Large intestine (tissue), 3 donors: ENCODE results near the gene CDK3. TPM values are rescaled to one million over a fixed set of nuclear protein-coding genes. Genes with fewer than 3 reads are reported as not detected.

ENCODE experiments used
- DNase-seq, 2 donors: peaks; one replicate each; pipeline versions ENCODE4 v3.0.0 to v3.0.0-alpha.2; 2013
- H3K27ac ChIP-seq: one replicate; pipeline ENCODE4 v1.5.1; 2013; ENCODE audit warnings: low read length
- H3K27me3 ChIP-seq: 2 replicates; pipeline ENCODE4 v1.6.1; 2013; ENCODE audit warnings: low read length; ENCODE audit not compliant: control insufficient read depth, insufficient read depth
- H3K36me3 ChIP-seq: 2 replicates; pipeline ENCODE4 v1.6.1; 2013; ENCODE audit warnings: low read length; ENCODE audit not compliant: control insufficient read depth, insufficient read depth
- H3K4me1 ChIP-seq: one replicate; pipeline ENCODE4 v1.6.1; 2013; ENCODE audit warnings: low read length; ENCODE audit not compliant: control insufficient read depth, insufficient read depth
- H3K4me3 ChIP-seq: one replicate; pipeline ENCODE4 v1.5.1; 2013; ENCODE audit warnings: low read length
- H3K9me3 ChIP-seq: one replicate; pipeline ENCODE4 v1.6.1; 2013; ENCODE audit warnings: mild to moderate bottlenecking, low read depth, low read length, moderate library complexity; ENCODE audit not compliant: control insufficient read depth
- WGBS: methylation state at CpG from one replicate; pipeline ENCODE4 v1.1.5; 2013; ENCODE audit warnings: low lambda C conversion rate; ENCODE audit not compliant: insufficient coverage; 5-methylcytosine and 5-hydroxymethylcytosine counted together
- polyA plus RNA-seq: library from polyadenylated mRNA; unstranded; fragments of 120-200 nt; gene quantifications from one replicate; pipeline ENCODE4 v1.2.1, GENCODE V29; 2013

Gene CDK3
- polyA plus RNA-seq, 1 donor = 14.9 TPM

GRCh38 chr17:76005263-76006149 lies 4.9 kb downstream of the CDK3 start:
- DNase-seq = peak; percentile 49 to 51
- WGBS = no CpG with 5 or more reads among the region's 16 CpGs

GRCh38 chr17:76007131-76007849 lies 6.6 kb downstream of the CDK3 start:
- no CpG with 5 or more reads among the region's 39 CpGs for WGBS

More at GRCh38 chr17:76005263-76006149, 4.9 kb downstream of the CDK3 start:
- Histone ChIP-seq H3K4me1 (peaks cover 24% of the 10 kb centered on the region), H3K27me3 (no peaks in the 10 kb centered on the region), H3K9me3 (peaks cover 22% of the 10 kb centered on the region), H3K36me3 (peaks cover 71% of the 10 kb centered on the region), H3K27ac (no peak overlapping the region), H3K4me3 (no peak overlapping the region)

GRCh38 chr17:76007850-76008165 lies 7.2 kb downstream of the CDK3 start:
- Histone ChIP-seq H3K27ac (no peak overlapping the region), H3K27me3 (no peaks in the 10 kb centered on the region), H3K4me1 (peaks cover 16% of the 10 kb centered on the region), H3K4me3 (no peak overlapping the region), H3K9me3 (peaks cover 20% of the 10 kb centered on the region), H3K36me3 (peaks cover 71% of the 10 kb centered on the region)
- WGBS = no CpG with 5 or more reads among the region's 16 CpGs
- DNase-seq = no peak

More at GRCh38 chr17:76007131-76007849, 6.6 kb downstream of the CDK3 start:
- no peak for DNase-seq
- H3K27me3 ChIP-seq = no peaks in the 10 kb centered on the region
- H3K4me1 ChIP-seq = peaks cover 18% of the 10 kb centered on the region
- peaks cover 74% of the 10 kb centered on the region for H3K36me3 ChIP-seq
- H3K9me3 ChIP-seq = peaks cover 20% of the 10 kb centered on the region
- no peak overlapping the region for H3K27ac ChIP-seq
- no peak overlapping the region for H3K4me3 ChIP-seq

- no CpG with 5 or more reads among the region's 36 CpGs for WGBS
- no peaks in the 10 kb centered on the region for H3K27me3 ChIP-seq
Observed at GRCh38 chr17:76008208-76008607, 7.6 kb downstream of the CDK3 start.

GRCh38 chr17:76008630-76009425 lies 8.2 kb downstream of the CDK3 start:
- peaks cover 7% of the 10 kb centered on the region for H3K4me1 ChIP-seq
- DNase-seq = no peak
- H3K36me3 ChIP-seq = peaks cover 76% of the 10 kb centered on the region
- H3K27ac ChIP-seq = no peak overlapping the region
- H3K4me3 ChIP-seq = no peak overlapping the region
- peaks cover 20% of the 10 kb centered on the region for H3K9me3 ChIP-seq
- 100% methylated on average over 3 of the region's 56 CpGs for WGBS
- H3K27me3 ChIP-seq = no peaks in the 10 kb centered on the region

More at GRCh38 chr17:76008208-76008607, 7.6 kb downstream of the CDK3 start:
- peaks cover 12% of the 10 kb centered on the region for H3K4me1 ChIP-seq
- H3K4me3 ChIP-seq = no peak overlapping the region
- peaks cover 20% of the 10 kb centered on the region for H3K9me3 ChIP-seq
- no peak for DNase-seq
- H3K36me3 ChIP-seq = peaks cover 71% of the 10 kb centered on the region
- no peak overlapping the region for H3K27ac ChIP-seq

- Histone ChIP-seq H3K36me3 (peaks cover 73% of the 10 kb centered on the region), H3K27me3 (no peaks in the 10 kb centered on the region)
- WGBS = 96% methylated on average over 4 of the region's 20 CpGs
Observed at GRCh38 chr17:76009447-76009846, 8.8 kb downstream of the CDK3 start.

GRCh38 chr17:76009969-76010661 lies 9.5 kb downstream of the CDK3 start:
- Histone ChIP-seq H3K36me3 (peaks cover 70% of the 10 kb centered on the region), H3K4me3 (no peak overlapping the region), H3K9me3 (peaks cover 20% of the 10 kb centered on the region), H3K27ac (no peak overlapping the region), H3K27me3 (no peaks in the 10 kb centered on the region), H3K4me1 (peaks cover 9% of the 10 kb centered on the region)
- DNase-seq = no peak
- no CpG with 5 or more reads among the region's 21 CpGs for WGBS

More at GRCh38 chr17:76009447-76009846, 8.8 kb downstream of the CDK3 start:
- H3K27ac ChIP-seq = no peak overlapping the region
- H3K4me3 ChIP-seq = no peak overlapping the region
- DNase-seq = no peak
- H3K9me3 ChIP-seq = peaks cover 20% of the 10 kb centered on the region
- peaks cover 5% of the 10 kb centered on the region for H3K4me1 ChIP-seq

- DNase-seq = no peak
- H3K36me3 ChIP-seq = peaks cover 61% of the 10 kb centered on the region
Observed at GRCh38 chr17:76011951-76012350, 11.3 kb downstream of the CDK3 start.

GRCh38 chr17:76013377-76013932 lies 12.8 kb downstream of the CDK3 start:
- H3K4me3 ChIP-seq = no peak overlapping the region
- H3K36me3 ChIP-seq = peaks cover 65% of the 10 kb centered on the region
- no peak overlapping the region for H3K27ac ChIP-seq
- peaks cover 9% of the 10 kb centered on the region for H3K4me1 ChIP-seq
- H3K27me3 ChIP-seq = no peaks in the 10 kb centered on the region
- 100% methylated on average over 1 of the region's 15 CpGs for WGBS
- peaks cover 13% of the 10 kb centered on the region for H3K9me3 ChIP-seq
- DNase-seq = no peak

More at GRCh38 chr17:76011951-76012350, 11.3 kb downstream of the CDK3 start:
- no peak overlapping the region for H3K4me3 ChIP-seq
- H3K27ac ChIP-seq = no peak overlapping the region
- no peaks in the 10 kb centered on the region for H3K27me3 ChIP-seq
- WGBS = 67% methylated on average over 1 of the region's 5 CpGs
- H3K9me3 ChIP-seq = peaks cover 20% of the 10 kb centered on the region
- peaks cover 9% of the 10 kb centered on the region for H3K4me1 ChIP-seq
